NB4 (cell line): Measurements from ENCODE around the gene TSC22D1.

Source experiments
- MYC ChIP-seq: IDR thresholded peaks from 2 replicates; pipeline ENCODE4 v1.6.1; 2011; ENCODE audit warnings: low read depth, low read length
- POLR2A ChIP-seq: IDR thresholded peaks from 2 replicates; pipeline ENCODE4 v1.6.1; 2011; ENCODE audit warnings: mild to moderate bottlenecking; ENCODE audit not compliant: insufficient read length; ENCODE audit errors: extremely low read depth
- TF ChIP-seq, protein P1 (sequence below): IDR thresholded peaks from one replicate; pipeline ENCODE4 v1.5.1; 2012; ENCODE audit warnings: low read depth, low read length
- TF ChIP-seq, protein P2 (sequence below): IDR thresholded peaks from 2 replicates; pipeline ENCODE4 v1.6.1; 2011; ENCODE audit warnings: low read depth, low read length

DNA sequence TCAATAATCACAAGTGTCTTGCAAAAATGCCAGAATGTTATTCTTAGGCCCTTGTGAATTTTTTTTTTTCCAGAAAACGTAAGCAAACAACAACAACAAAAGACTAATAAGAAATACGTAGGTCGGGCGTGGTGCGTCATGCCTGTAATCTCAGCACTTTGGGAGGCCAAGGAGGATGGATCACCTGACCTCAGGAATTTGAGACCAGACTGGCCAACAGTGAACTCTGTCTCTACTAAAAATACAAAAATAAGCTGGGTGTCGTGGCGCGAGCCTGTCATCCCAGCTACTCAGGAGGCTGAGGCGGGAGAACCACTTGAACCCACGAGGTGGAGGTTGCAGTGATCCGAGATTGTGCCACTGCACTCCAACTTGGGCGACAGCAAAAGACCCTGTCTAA lies 20.9 kb downstream of the TSC22D1 start:
- TF ChIP-seq, protein P1, sequence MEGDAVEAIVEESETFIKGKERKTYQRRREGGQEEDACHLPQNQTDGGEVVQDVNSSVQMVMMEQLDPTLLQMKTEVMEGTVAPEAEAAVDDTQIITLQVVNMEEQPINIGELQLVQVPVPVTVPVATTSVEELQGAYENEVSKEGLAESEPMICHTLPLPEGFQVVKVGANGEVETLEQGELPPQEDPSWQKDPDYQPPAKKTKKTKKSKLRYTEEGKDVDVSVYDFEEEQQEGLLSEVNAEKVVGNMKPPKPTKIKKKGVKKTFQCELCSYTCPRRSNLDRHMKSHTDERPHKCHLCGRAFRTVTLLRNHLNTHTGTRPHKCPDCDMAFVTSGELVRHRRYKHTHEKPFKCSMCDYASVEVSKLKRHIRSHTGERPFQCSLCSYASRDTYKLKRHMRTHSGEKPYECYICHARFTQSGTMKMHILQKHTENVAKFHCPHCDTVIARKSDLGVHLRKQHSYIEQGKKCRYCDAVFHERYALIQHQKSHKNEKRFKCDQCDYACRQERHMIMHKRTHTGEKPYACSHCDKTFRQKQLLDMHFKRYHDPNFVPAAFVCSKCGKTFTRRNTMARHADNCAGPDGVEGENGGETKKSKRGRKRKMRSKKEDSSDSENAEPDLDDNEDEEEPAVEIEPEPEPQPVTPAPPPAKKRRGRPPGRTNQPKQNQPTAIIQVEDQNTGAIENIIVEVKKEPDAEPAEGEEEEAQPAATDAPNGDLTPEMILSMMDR = no peak
- TF ChIP-seq POLR2A (no peak), MYC (no peak)
- TF ChIP-seq, protein P2, sequence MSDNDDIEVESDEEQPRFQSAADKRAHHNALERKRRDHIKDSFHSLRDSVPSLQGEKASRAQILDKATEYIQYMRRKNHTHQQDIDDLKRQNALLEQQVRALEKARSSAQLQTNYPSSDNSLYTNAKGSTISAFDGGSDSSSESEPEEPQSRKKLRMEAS = no peak
